ENCODE results near the gene ITGB7. TPM values are rescaled to one million over a fixed set of nuclear protein-coding genes. Genes with fewer than 3 reads are reported as not detected.

The ITGB7 gene
- total and polyA plus RNA-seq, 9 of the 15 experiments (the other 6 are each of a cell fraction or from before 2014, with no cell fraction given) = 0.06 to 2.0 (median 0.67) TPM

DNA sequence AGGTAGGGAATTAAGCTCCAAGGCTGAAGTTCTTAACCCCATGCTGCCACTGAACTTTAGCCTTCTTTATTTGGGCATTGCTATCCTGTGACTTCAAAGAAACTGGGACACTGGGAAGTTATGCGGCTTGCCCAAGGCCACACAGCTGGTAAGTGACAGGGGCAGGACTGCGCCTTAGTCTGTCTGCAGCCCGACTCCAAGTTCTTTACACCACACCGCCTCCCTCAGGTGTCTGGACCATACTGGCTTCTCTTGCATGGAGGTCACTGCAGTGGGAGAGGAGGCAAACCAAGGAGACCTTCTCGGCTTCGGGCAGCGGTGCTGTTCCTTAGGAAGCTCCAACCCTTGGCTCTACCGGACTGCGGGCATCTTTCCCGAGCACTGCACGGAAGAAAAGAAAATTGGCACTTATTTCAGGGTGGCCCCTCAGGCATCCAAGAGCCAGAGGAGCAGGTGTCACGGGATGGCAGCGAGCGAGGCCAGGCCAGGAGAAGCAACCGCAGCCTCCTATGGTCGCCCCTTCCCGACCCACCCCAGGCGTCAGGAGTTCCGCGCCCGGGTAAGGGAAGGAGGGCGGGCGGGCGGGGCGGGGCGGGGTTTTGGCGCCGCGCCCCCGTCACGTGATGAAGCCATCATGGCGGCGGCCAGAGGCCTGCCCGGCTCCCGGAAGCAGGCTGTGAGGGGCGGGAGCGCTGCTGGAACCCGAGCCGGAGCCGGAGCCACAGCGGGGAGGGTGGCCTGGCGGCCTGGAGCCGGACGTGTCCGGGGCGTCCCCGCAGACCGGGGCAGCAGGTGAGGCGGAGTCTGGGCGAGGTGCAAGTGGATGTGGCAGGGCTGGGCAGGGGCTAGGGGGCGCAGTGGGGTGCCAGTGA is 44.7 kb upstream of the ITGB7 start (continued):
- TF ChIP-seq, protein P1, sequence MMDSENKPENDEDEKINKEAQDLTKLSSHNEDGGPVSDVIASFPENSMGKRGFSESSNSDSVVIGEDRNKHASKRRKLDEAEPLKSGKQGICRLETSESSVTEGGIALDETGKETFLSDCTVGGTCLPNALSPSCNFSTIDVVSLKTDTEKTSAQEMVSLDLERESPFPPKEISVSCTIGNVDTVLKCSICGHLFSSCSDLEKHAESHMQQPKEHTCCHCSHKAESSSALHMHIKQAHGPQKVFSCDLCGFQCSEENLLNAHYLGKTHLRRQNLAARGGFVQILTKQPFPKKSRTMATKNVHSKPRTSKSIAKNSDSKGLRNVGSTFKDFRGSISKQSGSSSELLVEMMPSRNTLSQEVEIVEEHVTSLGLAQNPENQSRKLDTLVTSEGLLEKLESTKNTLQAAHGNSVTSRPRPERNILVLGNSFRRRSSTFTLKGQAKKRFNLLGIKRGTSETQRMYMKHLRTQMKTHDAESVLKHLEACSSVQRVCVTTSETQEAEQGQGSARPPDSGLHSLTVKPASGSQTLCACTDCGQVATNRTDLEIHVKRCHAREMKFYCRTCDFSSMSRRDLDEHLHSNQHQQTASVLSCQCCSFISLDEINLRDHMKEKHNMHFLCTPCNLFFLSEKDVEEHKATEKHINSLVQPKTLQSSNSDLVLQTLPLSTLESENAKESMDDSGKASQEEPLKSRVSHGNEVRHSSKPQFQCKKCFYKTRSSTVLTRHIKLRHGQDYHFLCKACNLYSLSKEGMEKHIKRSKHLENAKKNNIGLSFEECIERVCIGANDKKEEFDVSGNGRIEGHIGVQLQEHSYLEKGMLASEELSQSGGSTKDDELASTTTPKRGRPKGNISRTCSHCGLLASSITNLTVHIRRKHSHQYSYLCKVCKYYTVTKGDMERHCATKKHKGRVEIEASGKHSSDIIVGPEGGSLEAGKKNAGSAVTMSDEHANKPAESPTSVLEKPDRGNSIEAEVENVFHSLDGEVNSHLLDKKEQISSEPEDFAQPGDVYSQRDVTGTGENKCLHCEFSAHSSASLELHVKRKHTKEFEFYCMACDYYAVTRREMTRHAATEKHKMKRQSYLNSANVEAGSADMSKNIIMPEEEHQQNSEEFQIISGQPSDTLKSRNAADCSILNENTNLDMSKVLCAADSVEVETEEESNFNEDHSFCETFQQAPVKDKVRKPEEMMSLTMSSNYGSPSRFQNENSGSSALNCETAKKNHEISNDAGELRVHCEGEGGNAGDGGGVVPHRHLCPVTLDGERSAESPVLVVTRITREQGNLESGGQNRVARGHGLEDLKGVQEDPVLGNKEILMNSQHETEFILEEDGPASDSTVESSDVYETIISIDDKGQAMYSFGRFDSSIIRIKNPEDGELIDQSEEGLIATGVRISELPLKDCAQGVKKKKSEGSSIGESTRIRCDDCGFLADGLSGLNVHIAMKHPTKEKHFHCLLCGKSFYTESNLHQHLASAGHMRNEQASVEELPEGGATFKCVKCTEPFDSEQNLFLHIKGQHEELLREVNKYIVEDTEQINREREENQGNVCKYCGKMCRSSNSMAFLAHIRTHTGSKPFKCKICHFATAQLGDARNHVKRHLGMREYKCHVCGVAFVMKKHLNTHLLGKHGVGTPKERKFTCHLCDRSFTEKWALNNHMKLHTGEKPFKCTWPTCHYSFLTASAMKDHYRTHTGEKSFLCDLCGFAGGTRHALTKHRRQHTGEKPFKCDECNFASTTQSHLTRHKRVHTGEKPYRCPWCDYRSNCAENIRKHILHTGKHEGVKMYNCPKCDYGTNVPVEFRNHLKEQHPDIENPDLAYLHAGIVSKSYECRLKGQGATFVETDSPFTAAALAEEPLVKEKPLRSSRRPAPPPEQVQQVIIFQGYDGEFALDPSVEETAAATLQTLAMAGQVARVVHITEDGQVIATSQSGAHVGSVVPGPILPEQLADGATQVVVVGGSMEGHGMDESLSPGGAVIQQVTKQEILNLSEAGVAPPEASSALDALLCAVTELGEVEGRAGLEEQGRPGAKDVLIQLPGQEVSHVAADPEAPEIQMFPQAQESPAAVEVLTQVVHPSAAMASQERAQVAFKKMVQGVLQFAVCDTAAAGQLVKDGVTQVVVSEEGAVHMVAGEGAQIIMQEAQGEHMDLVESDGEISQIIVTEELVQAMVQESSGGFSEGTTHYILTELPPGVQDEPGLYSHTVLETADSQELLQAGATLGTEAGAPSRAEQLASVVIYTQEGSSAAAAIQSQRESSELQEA (IDR thresholded peaks at IDR 0.05; ENCODE audit: low read depth) = no peak
- TF ChIP-seq ZNF212 (CRISPR knock-in tag; IDR thresholded peaks at IDR 0.05) = no peak
- no peak for TF ChIP-seq HDAC3 (IDR thresholded peaks at IDR 0.05; ENCODE audit: borderline replicate concordance, partially characterized antibody)
- TF ChIP-seq, protein P2, sequence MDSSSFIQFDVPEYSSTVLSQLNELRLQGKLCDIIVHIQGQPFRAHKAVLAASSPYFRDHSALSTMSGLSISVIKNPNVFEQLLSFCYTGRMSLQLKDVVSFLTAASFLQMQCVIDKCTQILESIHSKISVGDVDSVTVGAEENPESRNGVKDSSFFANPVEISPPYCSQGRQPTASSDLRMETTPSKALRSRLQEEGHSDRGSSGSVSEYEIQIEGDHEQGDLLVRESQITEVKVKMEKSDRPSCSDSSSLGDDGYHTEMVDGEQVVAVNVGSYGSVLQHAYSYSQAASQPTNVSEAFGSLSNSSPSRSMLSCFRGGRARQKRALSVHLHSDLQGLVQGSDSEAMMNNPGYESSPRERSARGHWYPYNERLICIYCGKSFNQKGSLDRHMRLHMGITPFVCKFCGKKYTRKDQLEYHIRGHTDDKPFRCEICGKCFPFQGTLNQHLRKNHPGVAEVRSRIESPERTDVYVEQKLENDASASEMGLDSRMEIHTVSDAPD (CRISPR knock-in tag; IDR thresholded peaks at IDR 0.05) = no peak
- TF ChIP-seq ZBED1 (IDR thresholded peaks at IDR 0.05) = no peak
- TF ChIP-seq KDM4B (IDR thresholded peaks at IDR 0.05; ENCODE audit: borderline replicate concordance in 2 of 2, low read depth in 1 of 2) = no peak; a peak in 1 of 4 replicates
- TF ChIP-seq ZNF316 (IDR thresholded peaks at IDR 0.05) = no peak
- TF ChIP-seq, protein P3, sequence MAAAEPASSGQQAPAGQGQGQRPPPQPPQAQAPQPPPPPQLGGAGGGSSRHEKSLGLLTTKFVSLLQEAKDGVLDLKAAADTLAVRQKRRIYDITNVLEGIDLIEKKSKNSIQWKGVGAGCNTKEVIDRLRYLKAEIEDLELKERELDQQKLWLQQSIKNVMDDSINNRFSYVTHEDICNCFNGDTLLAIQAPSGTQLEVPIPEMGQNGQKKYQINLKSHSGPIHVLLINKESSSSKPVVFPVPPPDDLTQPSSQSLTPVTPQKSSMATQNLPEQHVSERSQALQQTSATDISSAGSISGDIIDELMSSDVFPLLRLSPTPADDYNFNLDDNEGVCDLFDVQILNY (CRISPR knock-in tag; IDR thresholded peaks at IDR 0.05) = no peak
- TF ChIP-seq FOXA3 (CRISPR knock-in tag; conservative IDR thresholded peaks at IDR 0.05 in 1 of 2, IDR thresholded peaks at IDR 0.05 in 1 of 2) = no peak
- TF ChIP-seq, protein P4, sequence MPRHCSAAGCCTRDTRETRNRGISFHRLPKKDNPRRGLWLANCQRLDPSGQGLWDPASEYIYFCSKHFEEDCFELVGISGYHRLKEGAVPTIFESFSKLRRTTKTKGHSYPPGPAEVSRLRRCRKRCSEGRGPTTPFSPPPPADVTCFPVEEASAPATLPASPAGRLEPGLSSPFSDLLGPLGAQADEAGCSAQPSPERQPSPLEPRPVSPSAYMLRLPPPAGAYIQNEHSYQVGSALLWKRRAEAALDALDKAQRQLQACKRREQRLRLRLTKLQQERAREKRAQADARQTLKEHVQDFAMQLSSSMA (CRISPR knock-in tag; IDR thresholded peaks at IDR 0.05) = no peak
- no peak for TF ChIP-seq NR2C1 (IDR thresholded peaks at IDR 0.05)
- 0 out of 2 replicates have a peak, but pooled peaks have one; percentile 12 for TF ChIP-seq NR2C1 (tag; IDR thresholded peaks at IDR 0.05)
- TF ChIP-seq, protein P5, sequence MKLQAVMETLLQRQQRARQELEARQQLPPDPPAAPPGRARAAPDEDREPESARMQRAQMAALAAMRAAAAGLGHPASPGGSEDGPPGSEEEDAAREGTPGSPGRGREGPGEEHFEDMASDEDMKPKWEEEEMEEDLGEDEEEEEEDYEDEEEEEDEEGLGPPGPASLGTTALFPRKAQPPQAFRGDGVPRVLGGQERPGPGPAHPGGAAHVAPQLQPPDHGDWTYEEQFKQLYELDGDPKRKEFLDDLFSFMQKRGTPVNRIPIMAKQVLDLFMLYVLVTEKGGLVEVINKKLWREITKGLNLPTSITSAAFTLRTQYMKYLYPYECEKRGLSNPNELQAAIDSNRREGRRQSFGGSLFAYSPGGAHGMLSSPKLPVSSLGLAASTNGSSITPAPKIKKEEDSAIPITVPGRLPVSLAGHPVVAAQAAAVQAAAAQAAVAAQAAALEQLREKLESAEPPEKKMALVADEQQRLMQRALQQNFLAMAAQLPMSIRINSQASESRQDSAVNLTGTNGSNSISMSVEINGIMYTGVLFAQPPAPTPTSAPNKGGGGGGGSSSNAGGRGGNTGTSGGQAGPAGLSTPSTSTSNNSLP (IDR thresholded peaks at IDR 0.05; ENCODE audit: borderline replicate concordance, low read depth, low read length) = no peak
- no peak for TF ChIP-seq SNRNP70 (optimal IDR thresholded peaks at IDR 0.05; ENCODE audit: low read depth, low read length)
